NCI-H446 (cell line): Measurements from ENCODE around the gene KCNC1.

Experiments used
- DNase-seq, 2 experiments: peaks; one replicate each; lab custom pipeline; 2025; lab: John Stamatoyannopoulos, UW

Gene KCNC1

GRCh38 chr11:17822401-17822781, 87.8 kb downstream of the KCNC1 start:
- no peak for DNase-seq

GRCh38 chr11:17827006-17827405, 92.4 kb downstream of the KCNC1 start:
- DNase-seq, result no peak

- no peak for DNase-seq
These were observed 93.8 kb downstream of the KCNC1 start for GRCh38 chr11:17828311-17828751.

GRCh38 chr11:17831228-17831627, 96.6 kb downstream of the KCNC1 start:
- no peak for DNase-seq

- no peak for DNase-seq
These were observed 97.3 kb downstream of the KCNC1 start for GRCh38 chr11:17831883-17832282.
